CD4-positive, alpha-beta T cell treated with Interleukin-6 at 100 ng/mL for 8 hours (primary cell): ENCODE data around the gene ATXN2L.
"Not testable (repeated sequence)": the region's sequence is repeated elsewhere in the genome, so short reads cannot be mapped to it uniquely, and the experiment has no call there.

Experiments used
- DNase-seq: peaks from one replicate; pipeline ENCODE4 v3.0.0-alpha.2; 2020; ENCODE audit warnings: mixed read lengths, low spot score

The ATXN2L gene, protein sequence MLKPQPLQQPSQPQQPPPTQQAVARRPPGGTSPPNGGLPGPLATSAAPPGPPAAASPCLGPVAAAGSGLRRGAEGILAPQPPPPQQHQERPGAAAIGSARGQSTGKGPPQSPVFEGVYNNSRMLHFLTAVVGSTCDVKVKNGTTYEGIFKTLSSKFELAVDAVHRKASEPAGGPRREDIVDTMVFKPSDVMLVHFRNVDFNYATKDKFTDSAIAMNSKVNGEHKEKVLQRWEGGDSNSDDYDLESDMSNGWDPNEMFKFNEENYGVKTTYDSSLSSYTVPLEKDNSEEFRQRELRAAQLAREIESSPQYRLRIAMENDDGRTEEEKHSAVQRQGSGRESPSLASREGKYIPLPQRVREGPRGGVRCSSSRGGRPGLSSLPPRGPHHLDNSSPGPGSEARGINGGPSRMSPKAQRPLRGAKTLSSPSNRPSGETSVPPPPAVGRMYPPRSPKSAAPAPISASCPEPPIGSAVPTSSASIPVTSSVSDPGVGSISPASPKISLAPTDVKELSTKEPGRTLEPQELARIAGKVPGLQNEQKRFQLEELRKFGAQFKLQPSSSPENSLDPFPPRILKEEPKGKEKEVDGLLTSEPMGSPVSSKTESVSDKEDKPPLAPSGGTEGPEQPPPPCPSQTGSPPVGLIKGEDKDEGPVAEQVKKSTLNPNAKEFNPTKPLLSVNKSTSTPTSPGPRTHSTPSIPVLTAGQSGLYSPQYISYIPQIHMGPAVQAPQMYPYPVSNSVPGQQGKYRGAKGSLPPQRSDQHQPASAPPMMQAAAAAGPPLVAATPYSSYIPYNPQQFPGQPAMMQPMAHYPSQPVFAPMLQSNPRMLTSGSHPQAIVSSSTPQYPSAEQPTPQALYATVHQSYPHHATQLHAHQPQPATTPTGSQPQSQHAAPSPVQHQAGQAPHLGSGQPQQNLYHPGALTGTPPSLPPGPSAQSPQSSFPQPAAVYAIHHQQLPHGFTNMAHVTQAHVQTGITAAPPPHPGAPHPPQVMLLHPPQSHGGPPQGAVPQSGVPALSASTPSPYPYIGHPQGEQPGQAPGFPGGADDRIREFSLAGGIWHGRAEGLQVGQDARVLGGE

GRCh38 chr16:28822520-28823290, at the start of gene ATXN2L:
Gene ATXN2L (plus strand): TSS chr16:28822999. CDS start chr16:28823260, 261 bp downstream.
- DNase-seq = peak; percentile 92

GRCh38 chr16:28781697-28782096, 41.1 kb upstream of the ATXN2L start:
- not testable (repeated sequence) for DNase-seq

- not testable (repeated sequence) for DNase-seq
Observed at GRCh38 chr16:28782357-28782756, 40.4 kb upstream of the ATXN2L start.

DNA sequence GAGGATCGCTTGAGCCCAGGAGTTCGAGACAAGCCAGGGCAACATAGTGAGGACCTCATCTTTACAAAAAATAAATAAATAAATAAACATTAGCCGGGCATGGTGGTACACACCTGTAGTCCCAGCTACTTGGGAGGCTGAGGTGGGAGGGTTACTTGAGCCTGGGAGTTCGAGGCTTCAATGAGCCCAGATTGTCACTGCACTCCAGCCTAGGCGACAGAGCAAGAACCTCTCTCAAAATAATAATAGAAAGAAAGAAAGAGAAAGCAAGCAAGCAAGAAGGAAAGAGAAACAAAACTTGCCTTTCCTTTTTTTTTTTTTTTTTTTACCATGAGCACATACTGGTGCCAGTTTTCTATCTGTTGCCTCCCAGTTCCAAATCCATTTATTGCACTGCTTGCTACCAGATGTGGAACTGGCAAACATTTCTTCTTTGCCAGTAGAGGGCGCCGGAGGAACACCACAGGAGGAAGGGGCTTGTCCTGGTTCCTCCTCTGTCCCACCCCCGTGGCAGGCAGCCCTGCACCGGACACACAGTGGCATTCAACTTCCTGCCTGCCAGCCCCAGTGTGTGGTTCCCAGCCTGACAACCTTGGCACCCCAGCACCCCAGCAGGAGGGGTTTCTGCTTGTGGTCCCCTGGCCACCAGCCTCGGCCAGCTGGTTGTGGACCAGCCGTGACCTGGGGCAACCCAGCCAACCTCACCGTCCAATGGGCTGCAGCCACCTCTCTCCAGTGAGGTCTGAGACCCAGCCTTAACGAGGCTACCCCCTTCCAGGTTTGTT, 20.4 kb upstream of the ATXN2L start:
- DNase-seq = peak; percentile 83

DNA sequence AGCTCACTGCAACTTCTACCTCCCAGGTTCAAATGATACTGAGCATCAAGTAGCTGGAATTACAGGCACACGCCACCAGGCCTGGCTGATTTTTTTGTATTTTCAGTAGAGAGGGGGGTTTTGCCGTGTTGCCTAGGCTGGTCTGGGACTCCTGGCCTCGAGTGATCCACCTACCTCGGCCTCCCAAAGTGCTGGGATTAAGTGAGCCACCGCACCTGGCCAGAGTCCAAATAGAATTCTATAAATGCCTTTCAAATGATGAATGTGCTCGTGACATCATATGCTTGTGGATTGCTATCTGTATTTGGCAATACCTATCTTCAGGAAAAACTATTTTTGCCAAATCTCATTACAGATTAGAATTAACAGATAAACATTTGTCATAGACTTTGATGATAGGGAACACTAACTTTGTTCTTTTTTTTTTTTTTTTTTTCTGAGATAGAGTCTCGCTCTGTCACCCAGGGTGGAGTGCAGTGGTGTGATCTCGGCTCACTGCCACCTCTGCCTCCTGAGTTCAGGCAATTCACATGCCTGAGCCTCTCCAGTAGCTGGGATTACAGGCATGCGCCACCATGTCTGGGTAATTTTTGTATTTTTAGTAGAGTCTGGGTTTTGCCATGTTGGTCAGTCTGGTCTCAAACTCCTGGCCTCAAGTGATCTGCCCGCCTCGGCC, 15.2 kb upstream of the ATXN2L start:
- not testable (repeated sequence) for DNase-seq

- DNase-seq = no peak
Observed at GRCh38 chr16:28820016-28820415, 2.8 kb upstream of the ATXN2L start.

- not testable (repeated sequence) for DNase-seq
Observed at GRCh38 chr16:28820546-28820945, 2.3 kb upstream of the ATXN2L start.

DNA sequence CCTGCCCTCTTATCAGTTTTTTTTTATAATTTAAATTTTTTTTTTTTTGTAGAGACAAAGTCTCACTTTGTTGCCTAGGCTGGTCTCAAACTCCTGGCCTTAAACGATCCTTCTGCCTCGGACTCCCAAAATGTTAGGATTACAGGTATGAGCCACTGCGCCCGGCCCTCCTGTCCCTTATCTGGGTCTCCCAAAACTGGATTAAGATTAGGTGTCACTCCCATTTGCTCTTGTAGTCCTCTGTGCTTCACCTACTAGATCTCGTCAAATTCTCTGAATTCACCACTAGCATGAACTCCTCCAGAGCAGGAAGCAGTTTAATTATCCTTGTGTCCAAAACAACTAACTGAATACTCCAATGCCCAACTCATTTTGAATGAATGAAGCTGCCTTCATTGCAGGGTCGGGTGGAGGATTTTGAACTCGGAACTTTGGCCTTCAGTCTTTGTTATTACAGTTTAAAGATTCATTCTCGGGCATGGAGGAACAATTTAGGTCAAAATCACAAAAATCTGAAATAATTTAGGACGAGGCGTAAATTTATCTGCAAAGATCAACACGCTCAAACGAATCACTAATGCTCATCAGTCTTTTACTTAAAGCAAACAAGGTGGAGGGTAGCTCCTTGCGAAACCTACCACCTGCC, 802 bp upstream of the ATXN2L start:
- no peak for DNase-seq

DNA sequence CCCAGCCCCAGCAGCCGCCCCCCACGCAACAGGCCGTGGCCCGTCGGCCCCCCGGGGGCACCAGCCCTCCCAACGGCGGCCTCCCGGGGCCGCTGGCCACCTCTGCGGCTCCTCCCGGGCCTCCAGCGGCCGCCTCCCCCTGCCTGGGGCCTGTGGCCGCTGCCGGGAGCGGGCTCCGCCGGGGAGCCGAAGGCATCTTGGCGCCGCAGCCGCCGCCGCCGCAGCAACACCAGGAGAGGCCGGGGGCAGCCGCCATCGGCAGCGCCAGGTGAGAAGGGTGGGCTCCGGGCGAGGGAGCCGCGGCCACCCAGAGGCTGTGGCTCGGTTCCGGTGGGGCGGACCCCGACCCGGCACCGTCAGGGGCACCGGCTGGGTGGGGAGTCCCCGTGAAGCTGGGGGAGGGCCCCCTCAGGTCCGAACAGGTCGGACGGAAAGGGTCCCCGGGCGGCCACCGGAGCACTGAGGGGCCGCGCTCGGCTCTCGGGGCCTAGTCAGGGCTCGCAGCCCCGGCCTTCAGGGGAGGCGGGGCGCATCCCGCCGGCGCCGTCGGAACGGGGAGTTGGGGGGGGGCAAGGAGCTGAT, 583 bp downstream of the ATXN2L start:
- DNase-seq = no peak

DNA sequence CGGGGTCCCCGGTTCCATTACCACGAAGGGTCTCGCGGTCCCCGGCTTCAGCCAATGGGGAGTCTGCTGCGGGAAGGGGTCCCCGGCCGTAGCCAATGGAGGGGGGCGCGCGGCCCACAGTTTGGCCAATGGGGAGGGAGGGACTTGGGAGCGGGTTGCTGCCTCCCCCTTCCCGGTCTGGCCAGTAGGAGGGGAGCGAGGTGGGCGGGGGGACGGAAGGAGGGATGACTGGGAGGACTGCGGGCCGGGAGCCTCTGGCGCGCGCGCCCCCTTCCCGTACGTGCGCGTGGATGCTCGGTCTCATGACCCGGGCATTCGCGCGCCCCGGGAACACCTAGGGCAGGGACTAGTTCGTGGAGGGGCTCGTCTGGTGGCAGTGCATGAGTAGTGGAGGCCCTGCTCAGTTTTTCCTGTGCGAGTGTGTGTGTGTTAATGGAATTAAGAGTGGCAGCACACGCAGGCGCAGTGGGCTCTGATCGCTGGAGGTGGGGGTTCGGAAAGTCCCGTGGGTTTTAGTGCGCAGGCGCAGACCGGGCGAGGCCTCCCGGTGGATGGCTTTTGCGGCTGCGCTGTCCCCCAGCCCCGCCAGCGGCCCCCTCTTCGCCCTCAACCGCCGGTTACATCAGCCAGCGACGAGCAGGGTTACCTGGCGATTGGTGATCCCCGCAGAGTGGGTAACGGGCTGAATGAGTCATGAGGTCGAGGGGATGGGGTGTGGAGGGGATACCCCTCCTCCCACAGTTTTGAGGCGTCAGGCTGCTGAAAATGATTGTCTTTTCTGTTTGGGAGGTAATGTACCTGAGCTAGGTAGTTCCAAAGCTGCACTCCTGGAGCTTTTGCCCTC, 1.3 kb downstream of the ATXN2L start:
- peak; percentile 95 for DNase-seq

DNA sequence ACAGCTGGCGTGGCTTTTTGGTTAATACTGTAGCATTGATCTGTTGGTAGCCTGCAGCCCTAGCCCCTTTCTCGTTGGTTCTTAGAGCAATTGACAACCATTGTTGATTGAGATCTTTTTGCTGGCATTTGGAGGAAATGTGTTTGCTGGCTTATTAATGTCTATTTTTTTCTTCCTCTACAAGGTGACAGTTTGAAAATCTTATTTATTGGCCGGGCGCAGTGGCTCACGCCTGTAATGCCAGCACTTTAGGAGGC, 1.8 kb downstream of the ATXN2L start:
- no peak for DNase-seq

DNA sequence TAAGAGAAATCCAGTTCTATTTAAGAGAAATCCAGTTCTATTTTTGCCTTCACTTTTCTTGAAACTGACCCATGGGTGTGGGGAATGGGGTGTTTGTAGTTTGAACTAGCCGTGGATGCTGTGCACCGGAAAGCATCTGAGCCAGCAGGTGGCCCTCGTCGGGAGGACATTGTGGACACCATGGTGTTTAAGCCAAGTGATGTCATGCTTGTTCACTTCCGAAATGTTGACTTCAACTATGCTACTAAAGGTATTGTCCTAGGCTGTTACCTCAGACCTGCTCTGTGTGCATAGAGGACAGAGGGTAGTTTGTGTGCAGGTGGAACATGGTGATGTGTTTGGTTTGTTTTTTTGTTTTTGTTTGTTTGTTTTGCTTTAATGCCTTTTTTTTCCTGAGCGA, 3.3 kb downstream of the ATXN2L start:
- no peak for DNase-seq

DNA sequence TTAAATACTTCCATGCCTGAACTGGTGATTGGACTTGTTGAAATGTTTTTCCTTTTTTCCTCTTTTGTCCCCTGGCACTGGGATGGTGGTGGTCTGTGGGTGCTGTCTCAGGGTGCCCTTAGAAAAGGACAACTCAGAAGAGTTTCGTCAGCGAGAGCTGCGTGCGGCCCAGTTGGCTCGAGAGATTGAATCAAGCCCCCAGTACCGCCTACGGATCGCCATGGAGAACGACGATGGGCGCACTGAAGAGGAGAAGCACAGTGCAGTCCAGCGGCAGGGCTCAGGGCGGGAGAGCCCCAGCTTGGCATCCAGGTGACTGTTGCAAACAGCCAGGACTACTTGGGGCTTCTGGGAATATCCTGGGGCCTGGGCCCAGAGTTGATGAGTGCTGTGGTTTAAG, 6.9 kb downstream of the ATXN2L start:
- no peak for DNase-seq

GRCh38 chr16:28830531-28830930, 7.7 kb downstream of the ATXN2L start:
- no peak for DNase-seq

- no peak for DNase-seq
Observed at GRCh38 chr16:28834349-28834748, 11.6 kb downstream of the ATXN2L start.

DNA sequence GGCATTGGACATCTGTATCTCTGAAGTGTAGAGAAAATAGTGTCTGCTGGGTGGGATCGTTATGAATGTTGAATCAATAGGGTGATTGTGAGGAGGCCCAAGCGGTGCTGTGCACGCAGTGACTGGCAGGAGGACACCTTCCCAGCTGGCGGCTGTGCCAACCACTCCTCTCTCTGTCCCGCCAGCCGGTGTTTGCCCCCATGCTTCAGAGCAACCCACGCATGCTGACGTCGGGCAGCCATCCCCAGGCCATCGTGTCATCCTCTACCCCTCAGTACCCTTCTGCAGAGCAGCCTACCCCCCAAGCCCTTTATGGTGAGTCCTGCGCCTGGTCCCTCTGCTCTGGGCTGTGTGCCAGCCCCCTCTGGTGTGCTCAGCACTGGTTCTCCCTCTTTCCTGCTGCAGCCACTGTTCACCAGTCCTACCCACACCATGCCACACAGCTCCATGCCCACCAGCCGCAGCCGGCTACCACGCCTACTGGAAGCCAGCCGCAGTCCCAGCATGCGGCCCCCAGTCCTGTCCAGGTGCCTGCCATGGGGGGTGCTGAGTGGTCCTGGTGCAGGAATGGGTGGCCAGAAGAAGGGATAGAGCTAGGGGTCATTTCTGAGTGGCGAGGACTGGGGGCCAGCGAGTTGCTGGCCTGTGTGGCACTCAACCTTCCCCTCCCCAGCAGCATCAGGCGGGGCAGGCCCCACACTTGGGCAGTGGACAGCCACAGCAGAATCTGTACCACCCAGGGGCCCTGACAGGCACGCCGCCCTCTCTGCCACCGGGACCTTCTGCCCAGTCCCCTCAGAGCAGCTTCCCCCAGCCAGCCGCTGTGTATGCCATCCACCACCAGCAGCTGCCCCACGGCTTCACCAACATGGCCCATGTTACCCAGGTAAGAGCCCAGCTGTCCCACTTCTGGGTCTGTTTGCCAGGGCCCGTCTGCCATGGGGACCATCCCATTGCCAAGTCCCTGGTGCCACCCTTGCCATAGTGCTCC, 12.4 kb downstream of the ATXN2L start:
- DNase-seq = no peak

- no peak for DNase-seq
Observed at GRCh38 chr16:28835864-28836760, 13.3 kb downstream of the ATXN2L start.
